LNCAP (cell line): ENCODE data around the gene TBC1D8B.
A peak's percentile ranks its signal among the peaks of the same experiment; 100 is the strongest.

Experiments
- TF ChIP-seq, protein P1 (sequence below): fragments of 450-650 bp; IDR thresholded peaks from 2 replicates; pipeline ENCODE4 v1.5.1; 2017; ENCODE audit warnings: mild to moderate bottlenecking

Gene TBC1D8B

DNA sequence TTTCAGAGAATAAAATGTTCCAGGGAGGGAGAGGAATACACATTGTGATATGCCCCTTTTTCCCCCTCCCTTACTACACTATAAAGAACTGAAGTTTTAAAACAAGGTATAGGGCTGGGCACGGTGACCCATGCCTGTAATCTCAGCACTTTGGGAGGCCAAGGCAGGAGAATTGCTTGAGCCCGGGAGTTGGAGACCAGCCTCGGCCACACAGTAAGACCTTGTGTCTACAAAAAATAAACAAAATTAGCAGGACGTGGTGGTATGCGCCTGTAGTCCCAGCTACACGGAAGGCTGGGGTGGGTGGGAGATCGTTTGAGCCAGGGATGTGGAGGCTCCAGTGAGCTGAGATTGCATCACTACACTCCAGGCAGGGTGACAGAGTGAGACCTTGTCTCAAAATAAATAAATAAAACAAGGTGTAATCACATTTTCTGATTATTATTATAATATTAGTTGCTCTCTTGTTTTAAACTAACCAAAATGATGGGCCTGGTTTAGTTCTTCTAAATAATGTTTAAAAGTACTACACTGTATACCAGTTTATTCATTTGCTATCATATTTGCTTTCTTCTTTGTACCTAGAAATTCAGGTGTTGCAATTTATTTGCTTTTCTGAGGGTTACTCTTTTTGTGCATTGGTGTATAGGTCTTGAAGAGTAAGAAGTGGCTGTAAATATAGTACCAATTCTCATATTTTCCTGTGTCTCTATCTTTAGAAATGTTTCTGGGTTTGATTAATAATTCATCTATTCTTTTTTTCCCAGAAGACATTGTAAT, 8.8 kb downstream of the TBC1D8B start:
- TF ChIP-seq, protein P1, sequence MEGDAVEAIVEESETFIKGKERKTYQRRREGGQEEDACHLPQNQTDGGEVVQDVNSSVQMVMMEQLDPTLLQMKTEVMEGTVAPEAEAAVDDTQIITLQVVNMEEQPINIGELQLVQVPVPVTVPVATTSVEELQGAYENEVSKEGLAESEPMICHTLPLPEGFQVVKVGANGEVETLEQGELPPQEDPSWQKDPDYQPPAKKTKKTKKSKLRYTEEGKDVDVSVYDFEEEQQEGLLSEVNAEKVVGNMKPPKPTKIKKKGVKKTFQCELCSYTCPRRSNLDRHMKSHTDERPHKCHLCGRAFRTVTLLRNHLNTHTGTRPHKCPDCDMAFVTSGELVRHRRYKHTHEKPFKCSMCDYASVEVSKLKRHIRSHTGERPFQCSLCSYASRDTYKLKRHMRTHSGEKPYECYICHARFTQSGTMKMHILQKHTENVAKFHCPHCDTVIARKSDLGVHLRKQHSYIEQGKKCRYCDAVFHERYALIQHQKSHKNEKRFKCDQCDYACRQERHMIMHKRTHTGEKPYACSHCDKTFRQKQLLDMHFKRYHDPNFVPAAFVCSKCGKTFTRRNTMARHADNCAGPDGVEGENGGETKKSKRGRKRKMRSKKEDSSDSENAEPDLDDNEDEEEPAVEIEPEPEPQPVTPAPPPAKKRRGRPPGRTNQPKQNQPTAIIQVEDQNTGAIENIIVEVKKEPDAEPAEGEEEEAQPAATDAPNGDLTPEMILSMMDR: no peak

DNA sequence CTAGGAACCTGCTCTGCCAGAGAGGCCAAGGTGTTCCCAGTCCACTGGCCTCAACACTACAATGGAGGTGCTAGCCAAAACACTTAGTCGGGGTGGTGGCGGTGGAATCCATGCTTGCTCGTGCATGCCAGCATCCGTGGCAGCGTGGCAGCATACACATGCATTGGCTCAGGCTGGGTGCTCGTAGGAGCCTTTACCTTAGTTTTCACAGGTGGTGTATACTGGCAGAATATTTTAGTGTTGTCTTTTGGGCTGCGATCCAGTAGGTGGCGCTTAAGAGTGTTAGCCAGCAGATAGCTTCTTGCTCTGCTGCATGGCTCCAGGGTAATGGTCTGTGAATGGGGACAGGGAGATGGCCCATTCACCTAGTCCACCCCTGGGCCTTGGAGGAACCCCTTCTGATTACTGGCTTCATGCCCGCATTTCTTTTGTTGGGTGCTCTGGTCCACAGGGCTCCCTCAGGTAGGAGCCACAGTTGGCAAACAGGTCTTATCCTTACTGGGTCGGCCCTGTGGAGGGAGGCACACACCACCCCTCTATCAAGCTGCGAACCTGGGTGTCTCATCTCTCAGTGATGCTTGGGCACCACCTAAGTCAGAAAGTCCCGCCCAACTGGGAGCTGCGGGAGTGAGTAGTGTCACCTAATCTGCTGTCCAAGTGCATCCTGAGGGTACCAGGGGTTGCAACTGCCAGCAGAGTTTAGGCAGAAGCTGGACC, 60.7 kb downstream of the TBC1D8B start:
- TF ChIP-seq, protein P1: peak; percentile 57

DNA sequence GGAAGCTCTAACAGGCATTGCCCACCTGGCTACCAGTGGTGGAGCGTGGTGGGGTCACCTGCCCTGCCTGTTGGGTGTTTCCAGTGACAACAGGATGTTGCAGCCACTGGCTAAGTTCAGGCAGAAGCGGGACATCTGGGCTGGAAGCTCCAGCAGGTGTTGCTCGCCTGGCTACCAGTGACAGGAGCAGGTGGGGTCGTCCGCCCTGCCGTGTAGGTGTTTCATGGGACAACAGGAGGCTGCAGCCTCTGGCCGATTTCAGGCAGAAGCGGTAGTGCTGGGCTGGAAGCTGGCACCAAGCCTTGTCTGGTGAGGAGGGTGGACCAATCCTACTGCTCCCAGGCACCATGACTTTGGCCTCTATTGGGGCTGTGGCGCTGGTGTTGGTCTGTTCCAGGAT, 61.2 kb downstream of the TBC1D8B start:
- TF ChIP-seq, protein P1: no peak

GRCh38 chrX:106874075-106874474, 71.6 kb downstream of the TBC1D8B start:
- TF ChIP-seq, protein P1: peak; percentile 55

- TF ChIP-seq, protein P1: no peak
Measured at GRCh38 chrX:106875151-106875550, 72.7 kb downstream of the TBC1D8B start.

- TF ChIP-seq, protein P1: no peak
Measured at GRCh38 chrX:106889468-106889867, 87.0 kb downstream of the TBC1D8B start.

- TF ChIP-seq, protein P1: no peak
Measured at GRCh38 chrX:106891762-106892460, 89.4 kb downstream of the TBC1D8B start.
